GM13976 (cell line): ENCODE data around the gene UBE2E2.

ENCODE experiments used
- DNase-seq: peaks from one replicate; pipeline ENCODE4 v3.0.0; 2012; ENCODE audit warnings: low spot score
- CTCF ChIP-seq: IDR thresholded peaks from 2 replicates; pipeline ENCODE4 v1.5.1; 2012; ENCODE audit warnings: borderline replicate concordance, mild to moderate bottlenecking; ENCODE audit not compliant: insufficient read depth; ENCODE audit errors: extremely low read depth, missing control alignments, control extremely low read depth
- in situ Hi-C: fragments of 300-500 bp; cut with MboI; formaldehyde crosslinking; loops from one replicate; pipeline ENCODE4 v1.12.0; 2022; ENCODE audit warnings: low sequenced_read_pairs, mixed read lengths, inconsistent platforms; ENCODE audit not compliant: unreplicated experiment

UBE2E2 gene

GRCh38 chr3:23294770-23295387 is 91.8 kb downstream of the UBE2E2 start:
- no peak for TF ChIP-seq CTCF
- no peak for DNase-seq
- in situ Hi-C loops = no loop called here

DNA sequence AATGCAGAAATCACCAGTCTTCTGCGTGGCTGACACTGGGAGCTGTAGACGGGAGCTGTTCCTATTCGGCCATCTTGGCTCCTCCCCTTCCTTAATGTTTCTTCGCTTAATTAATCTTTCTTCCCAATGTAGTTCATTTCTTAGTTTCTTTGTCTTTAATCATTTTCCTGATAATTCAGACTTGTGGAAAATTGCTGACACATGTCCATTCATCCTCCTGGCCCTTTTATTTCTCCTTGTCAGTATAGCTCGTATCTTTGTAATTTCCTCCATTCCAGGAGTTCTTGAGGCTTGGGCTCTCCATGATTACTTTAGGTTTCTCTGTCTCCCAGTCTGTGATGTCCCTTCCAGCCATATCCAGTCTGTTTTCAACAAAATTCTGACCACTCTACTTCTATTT is 98.7 kb downstream of the UBE2E2 start:
- TF ChIP-seq CTCF = no peak
- in situ Hi-C loops = no loop called here

DNA sequence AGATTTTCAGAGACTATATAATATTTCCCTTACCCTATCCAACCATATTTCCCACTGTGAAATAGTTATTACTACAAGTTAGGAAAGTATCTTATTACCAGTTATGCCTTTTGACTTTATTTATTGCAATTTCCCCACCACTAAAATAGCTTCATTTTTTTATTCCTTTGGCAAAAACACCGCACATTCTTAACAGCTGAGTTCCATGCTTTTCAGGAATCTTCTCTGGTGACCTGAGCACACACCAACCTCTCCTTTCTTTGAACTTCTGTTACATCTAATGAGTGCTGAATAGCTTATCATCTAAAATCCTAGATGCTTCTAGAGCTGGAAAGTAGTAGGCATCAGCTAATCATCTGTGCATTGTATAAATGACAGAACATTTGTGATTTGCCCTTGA is 99.1 kb downstream of the UBE2E2 start:
- no peak for TF ChIP-seq CTCF
- in situ Hi-C loops = no loop called here
- no peak for DNase-seq

More for the DNA sequence above, 98.7 kb downstream of the UBE2E2 start:
- DNase-seq = no peak

GRCh38 chr3:23303601-23304217 is 100.6 kb downstream of the UBE2E2 start:
- in situ Hi-C loops = no loop called here
- TF ChIP-seq CTCF = no peak
- DNase-seq = no peak

- TF ChIP-seq CTCF = no peak
- no peak for DNase-seq
- in situ Hi-C loops = no loop called here
Measured at GRCh38 chr3:23304424-23304823, 101.3 kb downstream of the UBE2E2 start.

GRCh38 chr3:23308986-23309625 is 106.0 kb downstream of the UBE2E2 start:
- no peak for DNase-seq
- in situ Hi-C loops = no loop called here
- TF ChIP-seq CTCF = no peak
